NCI-H146 treated with DMSO at 0.1 percent for 48 hours (cell line): Measurements from ENCODE around the gene EMSY.

Experiments used
- DNase-seq: peaks from one replicate; lab custom pipeline; 2025; ENCODE audit not compliant: unreplicated experiment; lab: John Stamatoyannopoulos, UW

Gene EMSY

DNA sequence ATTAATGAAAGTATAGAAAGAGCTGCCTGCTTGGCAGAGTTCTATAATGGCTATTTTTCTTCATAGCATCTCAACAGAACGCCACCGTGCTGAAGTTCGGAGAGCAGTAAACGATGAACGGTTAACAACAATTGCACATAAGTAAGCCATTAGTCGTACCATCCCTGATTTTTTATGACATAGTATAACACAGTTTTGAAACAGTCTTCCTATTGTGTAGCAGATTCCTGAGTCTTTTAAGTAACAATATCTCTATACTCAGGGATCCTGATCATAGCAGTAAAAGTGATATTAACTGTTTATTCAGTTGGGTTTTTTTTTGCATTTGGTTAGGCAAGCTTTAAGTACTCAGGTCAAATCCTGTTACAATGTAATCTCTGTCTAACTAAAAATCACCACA is 8.4 kb downstream of the EMSY start:
- DNase-seq: no peak

GRCh38 chr11:76455331-76455730 is 10.5 kb downstream of the EMSY start:
- DNase-seq: no peak

DNA sequence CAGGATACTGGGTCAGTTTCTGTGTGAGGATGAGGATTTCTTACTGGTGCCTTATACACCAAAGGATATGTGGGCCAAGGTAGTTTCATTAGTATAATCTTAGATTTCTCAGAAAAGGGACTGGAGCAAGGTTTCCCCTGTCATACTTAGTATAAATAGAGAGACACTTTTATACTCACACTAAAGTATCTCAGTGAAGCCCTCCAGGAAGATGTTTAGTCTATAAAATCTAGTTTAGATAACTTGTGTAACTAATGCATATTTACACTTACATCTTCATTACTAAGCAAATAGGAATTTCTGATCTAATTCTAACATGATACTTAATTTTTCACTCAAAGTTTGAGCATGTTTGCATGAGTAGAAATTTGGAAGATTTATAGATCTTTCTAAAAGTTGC is 11.1 kb downstream of the EMSY start:
- no peak for DNase-seq

GRCh38 chr11:76456571-76456970 is 11.8 kb downstream of the EMSY start:
- no peak for DNase-seq

DNA sequence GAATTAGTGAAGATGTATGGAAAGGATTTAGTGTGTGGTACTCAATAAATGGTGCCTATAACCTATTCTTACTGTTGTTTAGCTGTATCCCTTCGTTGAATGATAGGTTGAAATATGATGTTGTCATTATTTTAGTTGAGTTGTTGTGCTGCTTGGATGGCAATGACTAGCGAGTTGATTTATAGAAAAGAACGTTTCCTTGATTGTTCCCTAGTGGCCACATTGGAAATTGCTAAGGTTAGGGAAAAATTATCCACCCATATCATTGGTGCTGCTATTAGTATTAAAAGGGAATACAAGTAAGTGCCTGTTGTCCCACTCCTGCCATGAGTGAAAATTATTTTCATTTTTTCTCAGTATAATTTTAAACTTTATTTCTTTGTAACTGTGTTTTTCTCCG is 14.5 kb downstream of the EMSY start:
- no peak for DNase-seq

DNA sequence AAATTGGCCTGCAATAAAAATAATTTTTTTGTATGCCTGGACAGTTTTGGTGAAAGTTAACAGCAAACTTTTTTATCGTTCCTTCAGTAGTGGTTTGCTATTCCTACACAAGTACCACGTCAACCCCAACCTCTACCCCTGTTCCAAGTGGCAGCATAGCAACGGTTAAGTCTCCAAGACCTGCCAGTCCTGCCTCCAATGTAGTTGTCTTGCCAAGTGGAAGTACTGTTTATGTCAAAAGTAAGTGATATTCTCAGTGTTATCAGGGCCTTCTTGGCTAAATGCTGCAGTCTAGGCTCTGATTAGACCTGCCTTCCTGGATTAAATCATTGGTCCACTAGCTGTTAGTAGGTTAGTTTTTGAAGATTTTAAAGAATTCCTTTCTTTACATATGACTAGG is 15.0 kb downstream of the EMSY start:
- DNase-seq: no peak

GRCh38 chr11:76462317-76462716 is 17.5 kb downstream of the EMSY start:
- no peak for DNase-seq

DNA sequence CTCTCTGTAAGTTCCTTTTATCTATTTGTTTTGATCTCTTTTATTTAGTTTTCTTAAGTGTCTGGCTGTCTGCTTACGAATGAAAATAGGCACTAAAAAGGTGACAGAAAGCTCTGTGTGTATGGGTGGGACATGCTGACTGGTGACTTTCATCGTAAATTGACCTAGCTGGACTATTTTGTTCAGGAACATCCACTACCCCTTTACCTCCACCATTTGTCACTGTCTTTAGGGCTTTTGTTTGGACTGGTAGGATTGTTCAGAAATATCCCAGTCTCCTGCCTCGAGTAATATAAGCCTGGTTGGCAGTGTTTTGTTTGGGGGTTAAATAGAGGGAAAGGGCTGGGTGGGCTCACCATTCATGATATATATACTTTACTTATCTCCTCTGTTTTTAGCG is 20.9 kb downstream of the EMSY start:
- no peak for DNase-seq

GRCh38 chr11:76466666-76467065 is 21.8 kb downstream of the EMSY start:
- no peak for DNase-seq

DNA sequence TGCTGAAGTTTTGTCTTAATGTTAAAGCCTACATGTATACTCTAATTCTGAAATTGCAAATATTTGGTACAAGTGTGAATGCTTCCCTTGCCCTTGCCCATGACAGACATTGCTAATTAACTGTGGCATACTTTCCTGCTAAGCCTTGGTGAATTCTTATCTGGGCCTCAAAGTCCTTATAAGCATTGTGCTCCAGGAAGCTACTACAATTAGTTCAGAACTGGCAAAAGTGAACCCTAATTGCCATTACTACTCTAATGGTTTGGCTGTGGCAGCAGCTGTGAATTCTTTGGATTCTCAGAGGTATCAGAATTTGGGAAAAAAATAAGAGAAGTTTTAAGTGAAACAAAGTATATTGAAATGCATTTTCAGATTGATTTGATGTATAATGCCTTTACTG is 24.3 kb downstream of the EMSY start:
- no peak for DNase-seq

DNA sequence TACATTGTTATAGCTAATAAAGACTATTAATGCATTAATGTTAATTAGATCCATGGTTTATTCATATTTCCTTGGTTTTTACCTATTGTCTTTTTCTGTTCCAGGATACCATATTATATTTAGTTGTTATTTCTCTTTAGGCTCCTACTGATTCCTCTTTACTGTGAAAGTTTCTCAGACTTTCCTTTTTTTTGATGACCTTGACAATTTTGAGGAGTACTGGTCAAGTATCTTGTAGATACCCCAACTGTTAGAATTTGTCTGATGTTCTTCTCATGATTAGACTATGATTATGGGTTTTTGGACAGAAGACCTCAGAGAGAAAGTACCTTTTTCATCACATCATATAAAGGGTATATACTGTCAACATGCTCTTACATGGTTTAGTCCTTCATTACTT is 26.6 kb downstream of the EMSY start:
- no peak for DNase-seq

DNA sequence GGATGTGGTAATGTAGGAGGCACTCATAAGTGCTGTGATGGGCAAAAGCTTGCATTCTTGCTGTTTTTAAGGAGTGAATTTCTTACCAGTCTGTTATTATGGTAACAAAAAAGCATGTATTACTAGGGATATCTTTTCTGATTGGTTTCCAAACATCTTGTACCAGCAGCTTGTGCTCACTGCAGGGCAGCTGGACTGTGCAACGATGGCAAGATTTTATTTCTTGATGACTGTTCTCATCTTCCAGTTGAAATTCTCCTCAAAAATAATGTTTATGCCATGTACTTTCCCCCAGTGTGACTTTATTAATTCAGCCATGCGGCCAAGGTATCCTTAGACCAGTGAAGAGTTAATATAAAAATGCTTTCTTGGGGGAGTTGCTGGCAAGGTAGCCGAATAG is 35.4 kb downstream of the EMSY start:
- DNase-seq: no peak

DNA sequence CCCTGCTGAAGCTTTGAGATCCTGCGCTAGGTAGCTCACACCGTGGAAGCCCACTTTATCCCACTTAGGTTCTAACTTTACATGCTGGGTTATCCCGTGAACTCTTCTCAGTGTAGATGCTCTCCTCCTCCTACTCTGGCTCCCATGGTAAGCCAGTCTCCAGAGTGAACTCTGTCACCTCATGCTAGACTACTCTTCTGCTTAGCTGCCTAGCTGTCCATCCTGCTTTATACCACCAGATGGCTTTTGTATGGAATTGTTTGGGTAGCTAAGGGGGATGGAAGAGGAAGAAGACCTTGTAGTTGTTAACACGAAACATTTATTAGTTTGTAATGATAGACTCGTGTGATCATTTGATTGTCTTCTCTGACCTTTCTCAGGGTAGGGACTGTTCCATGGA is 46.8 kb downstream of the EMSY start:
- no peak for DNase-seq

DNA sequence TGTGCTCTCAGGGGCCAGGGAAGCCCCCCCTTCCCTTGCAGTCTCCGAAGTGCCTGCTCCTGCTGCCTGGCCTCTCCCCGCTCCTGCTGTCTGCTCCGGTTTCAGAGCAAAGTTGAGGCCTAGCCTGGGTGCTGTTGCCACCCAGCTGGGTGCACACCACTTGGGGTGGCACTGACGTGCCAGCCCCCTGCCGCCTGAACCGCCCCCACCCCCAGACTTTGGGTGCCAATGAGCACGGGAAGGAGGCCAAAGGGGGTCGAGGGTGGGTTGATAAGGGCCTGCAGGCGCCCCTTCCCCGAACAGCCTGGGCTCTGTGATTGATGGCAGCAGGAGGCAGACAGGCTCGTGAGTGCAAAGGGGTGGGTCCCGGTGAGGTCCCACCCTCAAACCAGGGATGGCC is 48.2 kb downstream of the EMSY start:
- DNase-seq: no peak

DNA sequence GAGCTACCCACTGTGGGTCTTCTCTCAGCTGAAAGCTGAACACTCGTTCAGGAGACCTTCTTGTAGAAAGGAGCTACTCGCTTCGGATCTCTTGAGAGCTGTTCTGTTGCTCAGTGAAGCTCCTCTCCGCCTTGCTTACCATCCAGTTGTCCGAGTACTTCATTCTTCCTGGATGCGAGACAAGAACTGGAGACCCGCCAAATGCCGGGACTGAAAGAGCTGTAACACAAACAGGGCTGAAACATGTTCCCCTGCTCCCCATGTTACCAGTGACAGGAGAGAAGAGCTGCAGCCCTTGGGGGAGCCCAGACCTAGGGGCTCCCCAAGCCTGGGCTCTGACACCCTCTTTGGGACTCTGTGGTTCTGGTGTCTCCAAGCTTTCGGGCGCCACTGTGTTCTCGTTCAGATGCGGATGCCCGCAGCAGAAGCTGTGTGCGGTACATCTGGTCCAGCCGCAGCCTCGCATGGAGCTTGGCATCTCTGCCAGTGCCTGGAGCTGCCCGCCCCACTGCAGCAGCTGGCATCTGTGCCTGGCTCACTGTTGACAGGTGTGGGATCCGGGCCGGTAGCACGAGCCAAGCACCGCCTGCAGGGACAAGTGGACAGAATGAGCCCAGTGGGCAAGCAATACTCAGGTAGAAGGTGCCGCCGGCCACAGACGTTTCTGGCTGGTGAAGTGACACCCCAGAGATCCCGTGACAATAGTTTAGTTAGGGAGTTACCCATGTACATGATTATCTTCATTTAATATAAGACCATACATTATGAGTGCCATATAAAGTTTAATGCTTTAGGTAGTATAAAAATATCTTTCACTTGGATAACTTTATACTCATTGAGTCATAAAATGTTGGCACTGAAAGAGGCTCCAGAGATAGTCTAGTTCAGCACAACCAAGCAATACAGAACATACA is 49.1 kb downstream of the EMSY start:
- DNase-seq: no peak

GRCh38 chr11:76495019-76495418 is 50.2 kb downstream of the EMSY start:
- DNase-seq: no peak

DNA sequence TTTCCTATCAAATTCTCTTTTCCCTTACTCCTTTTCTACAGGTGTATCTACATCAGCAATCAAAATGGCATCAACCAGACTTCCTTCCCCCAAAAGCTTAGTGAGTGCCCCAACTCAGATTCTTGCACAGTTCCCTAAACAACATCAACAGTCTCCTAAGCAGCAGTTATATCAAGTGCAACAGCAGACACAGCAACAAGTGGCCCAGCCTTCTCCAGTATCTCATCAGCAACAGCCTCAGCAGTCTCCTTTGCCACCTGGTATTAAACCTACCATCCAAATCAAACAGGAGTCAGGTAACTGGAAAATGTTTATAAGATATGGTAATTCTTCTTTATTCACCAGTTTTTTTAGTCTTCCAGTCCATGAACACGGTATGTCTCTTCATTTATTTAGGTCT is 51.4 kb downstream of the EMSY start:
- DNase-seq: no peak

DNA sequence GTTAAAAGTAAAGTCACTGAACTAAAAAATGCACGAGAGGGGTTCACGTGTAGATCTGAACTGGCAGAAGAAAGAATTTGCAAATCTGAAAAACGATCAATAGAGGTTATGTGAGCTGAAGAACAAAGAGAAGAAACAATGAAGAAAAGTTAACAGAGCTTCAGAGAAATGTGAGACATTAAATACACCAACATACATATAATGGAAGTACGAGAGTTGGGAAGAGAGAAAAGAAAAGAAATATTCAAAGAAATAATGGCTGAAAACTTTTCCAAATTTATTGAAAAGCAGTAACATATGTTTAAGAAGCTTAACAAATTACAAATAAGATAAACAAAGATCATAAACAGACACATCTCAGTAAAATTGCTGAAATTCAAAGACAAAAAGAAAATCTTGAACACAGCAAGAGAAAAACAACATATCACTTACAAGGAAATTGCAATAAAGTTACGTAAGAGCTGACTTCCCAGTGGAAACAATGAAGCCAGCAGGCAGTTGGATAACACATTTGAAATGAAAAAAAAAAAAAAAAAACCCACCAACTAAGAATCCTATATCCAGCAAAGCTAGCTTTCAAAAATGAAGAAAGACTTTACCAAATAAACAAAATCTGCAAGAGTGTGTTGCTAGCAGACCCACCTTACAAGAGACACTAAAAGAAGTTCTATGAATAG is 56.8 kb downstream of the EMSY start:
- no peak for DNase-seq

DNA sequence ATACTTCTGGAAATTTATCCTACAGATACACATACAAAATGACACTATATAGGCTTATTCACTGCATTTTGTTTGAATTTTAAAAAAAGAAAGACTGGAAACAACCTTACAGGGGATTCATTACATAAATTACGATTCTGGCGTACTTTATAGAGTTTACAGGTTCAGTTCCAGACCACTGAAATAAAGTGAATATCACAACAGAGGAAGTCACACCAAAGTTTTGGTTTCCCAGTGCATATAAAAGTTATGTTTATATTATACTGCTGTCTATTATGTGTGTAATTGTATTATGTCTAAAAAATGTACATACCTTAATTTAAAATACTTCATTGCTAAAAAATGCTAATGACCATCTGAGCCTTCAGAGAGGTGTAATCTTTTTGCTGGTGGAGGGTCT is 62.0 kb downstream of the EMSY start:
- no peak for DNase-seq

DNA sequence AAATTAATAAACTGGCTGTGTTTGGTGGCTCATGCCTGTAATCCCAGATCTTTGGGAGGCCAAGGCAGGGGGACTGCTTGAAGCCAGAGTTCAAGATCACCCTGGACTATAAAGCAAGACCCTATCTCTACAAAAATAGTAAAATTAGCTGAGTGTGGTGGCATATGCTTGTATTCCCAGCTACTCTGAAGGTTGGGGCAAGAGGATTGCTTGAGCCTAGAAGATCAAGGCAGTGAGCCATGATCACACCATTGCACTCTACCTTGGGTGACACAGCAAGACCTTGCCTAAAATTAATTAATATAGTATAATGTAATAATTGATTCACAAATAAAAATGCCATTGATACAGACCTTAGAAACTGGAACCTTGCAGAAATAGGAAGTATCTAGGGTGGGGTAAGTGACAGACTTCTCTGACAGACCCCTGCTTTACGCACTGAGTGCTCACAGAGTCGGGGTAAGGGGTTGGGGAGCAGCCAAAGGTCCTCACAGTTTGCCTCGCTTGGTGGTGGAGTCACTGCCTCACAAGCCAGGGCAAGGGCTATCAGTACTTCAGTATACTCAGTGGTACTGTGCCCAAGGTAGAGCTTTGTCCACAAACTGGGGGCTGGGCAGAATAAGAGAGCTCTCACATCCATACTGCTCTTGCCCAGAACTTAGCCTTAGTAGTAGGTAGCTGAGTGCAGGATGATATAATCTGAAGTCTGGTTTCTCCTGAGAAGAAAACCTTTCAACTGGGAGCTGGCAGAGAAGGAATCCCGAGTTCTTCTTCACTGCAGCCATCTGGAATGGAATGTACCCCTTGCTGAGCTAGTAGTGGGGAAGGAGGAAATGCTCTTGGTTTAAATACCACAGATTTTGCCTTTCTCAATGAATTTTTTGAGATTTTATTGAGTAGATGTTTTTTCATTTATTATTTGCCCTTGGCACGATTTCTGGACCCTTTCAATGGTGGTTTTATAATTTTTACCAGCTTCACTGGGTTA is 65.5 kb downstream of the EMSY start:
- DNase-seq: no peak

DNA sequence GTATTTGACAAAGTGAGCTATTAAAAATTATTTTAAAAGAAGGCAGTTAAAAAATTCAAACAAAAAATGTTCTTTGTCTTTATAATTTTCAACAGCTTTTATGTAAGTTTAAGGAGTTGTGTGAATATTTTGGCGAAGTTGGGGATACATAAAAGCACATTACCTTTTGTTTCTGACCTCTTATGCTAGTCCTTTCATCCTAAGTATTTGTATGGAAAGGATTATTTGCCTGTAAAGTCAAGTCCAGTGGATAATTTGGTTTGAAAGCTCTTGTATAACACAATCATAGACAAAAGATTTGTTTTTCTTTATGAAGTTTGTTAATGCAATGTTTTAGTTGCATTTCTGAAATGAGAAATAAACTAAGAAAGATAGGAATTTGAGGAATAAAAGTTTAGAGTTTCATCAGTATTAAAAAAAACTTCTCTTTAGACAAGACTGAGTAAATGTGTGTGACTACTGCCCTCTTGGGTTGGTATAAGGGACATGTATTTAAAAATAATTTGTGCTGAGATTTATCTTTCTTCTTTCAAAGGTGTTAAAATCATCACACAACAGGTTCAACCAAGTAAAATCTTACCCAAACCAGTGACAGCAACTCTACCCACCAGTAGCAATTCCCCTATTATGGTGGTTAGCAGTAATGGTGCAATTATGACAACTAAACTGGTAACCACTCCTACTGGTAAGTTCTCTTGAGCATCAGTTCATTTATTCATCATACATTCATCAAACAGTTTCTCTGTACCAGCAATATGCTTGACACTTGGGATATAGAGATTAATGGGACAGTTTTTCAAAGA is 68.2 kb downstream of the EMSY start:
- no peak for DNase-seq
